HG02623 (cell line): ENCODE data around the gene ABCG2.
"Not testable (repeated sequence)": the region's sequence is repeated elsewhere in the genome, so short reads cannot be mapped to it uniquely, and the experiment has no call there.

ENCODE experiments used
- ATAC-seq: cut with Tn5 transposase; IDR thresholded peaks from one replicate; pipeline ENCODE4 v1.9.1; 2021; ENCODE audit warnings: moderate library complexity; ENCODE audit not compliant: unreplicated experiment

Gene ABCG2

GRCh38 chr4:88119943-88120342 lies 38.5 kb downstream of the ABCG2 start:
- ATAC-seq = no peak

GRCh38 chr4:88115587-88115986 lies 42.9 kb downstream of the ABCG2 start:
- no peak for ATAC-seq

DNA sequence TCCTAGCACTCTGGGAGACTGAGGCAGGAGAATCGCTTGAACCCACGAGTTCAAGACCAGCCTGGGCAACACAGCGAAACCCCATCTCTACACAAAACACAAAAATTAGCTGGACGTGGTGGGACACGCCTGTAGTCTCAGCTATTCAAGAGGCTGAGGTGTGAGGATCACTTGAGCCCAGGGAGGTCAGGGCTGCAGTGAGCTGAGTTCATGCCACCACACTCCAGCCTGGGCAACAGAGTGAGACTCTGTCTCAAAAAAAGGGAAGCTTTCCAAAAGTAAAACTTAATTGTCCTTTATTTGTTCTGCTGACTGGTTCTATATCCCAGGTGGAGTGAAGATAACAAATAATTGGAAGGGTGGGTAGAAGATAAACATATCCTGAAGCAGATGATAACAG lies 45.6 kb downstream of the ABCG2 start:
- no peak for ATAC-seq

DNA sequence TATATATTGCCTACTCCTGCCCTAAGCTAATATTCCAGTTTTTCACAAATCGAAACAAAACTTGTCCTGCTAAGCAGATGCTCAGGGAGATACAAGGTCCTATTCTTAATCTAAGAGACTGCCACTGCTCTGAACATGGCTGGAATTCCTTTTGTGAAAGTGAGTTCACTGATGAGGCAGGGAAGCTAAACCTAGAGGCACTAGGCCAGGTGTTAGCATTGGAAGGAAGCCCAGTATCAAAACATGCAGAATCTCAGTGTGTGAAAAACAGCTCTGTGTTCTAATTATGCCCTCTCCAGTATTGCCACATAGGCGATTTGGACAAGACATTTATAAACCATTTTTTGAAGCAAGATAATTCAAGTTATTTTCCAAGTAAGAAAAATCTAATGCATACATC lies 47.6 kb downstream of the ABCG2 start:
- ATAC-seq = no peak

DNA sequence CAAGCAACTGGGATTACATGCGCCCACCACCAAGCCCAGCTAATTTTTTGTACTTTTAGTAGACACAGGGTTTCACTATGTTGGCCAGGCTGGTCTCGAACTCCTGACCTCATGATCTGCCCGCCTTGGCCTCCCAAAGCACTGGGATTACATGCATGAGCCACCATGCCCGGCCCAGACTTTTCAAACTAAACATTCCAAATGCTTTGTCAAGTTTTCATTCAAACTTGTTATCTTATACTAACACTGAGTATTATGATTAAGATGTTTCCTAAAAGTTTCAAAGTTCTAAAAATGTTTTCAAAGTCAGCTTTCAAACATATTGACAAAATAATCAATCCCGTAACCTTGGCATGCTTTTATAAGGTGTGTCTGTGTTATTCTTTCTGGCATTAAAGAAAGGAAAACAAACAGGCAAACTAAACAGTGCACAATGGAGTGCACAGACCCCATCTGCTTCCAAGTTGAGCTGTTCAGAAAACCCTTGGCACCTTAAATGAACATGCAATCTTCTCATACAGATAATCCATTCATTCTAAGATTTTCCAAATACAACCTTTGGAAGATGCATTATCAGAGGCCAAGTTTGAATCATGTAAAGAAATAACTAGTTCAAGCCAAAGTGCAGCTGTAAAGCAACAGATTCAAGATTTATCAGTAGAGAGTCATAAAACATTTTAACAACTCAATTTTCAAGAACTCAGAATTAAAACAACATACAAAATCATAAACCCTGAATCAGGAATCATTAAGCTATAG lies 49.1 kb downstream of the ABCG2 start:
- no peak for ATAC-seq

- ATAC-seq = no peak
Observed at GRCh38 chr4:88108747-88109122, 49.7 kb downstream of the ABCG2 start.

DNA sequence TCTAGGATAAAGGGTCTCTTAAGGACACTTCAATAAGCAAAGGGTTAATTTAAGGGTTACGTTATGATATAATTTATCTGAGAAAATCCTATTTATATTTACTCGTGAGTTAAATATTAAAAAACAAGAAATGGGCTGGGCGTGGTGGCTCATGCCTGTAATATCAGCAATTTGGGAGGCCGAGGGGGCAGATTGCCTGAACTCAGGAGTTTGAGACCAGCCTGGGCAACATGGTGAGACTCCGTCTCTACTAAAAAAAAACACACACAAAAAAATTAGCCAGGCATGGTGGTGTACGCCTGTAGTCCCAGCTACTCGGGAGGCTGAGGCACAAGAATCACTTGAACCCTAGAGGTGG lies 50.4 kb downstream of the ABCG2 start:
- ATAC-seq = not testable (repeated sequence)

- ATAC-seq = no peak
Observed at GRCh38 chr4:88107406-88108107, 50.9 kb downstream of the ABCG2 start.

DNA sequence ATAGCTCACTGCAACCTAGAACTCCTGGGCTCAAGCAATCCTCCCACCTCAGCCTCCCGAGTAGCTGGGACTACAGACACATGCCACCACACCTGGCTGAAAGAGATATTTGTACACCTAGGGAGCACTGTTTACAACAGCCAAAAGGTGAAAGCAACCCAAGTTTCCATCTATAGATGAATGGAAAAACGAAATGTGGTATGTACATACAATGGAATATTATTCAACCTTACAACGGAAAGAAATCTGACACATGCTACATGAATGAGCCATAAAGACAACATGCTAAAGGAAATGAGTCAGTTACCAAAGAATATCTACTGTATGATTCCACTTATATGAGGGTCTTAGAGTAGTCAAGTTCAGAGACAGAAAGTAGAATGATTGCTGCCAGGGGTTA lies 52.2 kb downstream of the ABCG2 start:
- no peak for ATAC-seq

DNA sequence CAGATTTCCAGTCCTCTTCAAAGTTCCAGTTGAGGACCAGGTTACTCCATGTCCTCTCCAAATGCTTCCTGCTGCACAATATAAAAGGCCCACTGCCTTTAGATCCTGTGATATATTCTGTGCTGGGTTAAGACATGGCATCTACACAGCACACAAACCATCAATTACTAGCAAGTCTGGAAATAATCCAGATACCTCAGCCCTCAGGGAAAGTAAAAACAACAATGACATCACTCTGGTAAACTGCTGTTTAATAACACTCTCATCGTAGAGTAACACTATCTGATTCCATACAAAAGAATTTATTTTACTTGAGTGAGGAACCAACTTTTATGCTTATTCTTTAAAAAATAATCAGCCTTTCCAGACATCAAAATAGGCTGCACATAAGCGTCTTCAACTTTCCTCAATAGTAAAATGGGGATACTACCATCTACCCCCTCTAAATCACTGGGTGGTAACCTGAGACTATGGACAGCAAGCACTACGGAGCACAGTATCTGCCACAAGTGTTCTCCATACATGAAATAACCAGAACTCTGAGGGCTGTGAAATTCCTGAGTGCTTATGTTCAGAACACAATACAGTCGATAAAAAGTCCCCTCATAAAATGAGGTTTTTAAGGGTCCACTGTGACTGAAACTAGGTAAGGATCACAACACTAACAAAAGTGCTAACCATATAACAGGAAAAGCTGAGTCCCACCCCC lies 53.4 kb downstream of the ABCG2 start:
- no peak for ATAC-seq

DNA sequence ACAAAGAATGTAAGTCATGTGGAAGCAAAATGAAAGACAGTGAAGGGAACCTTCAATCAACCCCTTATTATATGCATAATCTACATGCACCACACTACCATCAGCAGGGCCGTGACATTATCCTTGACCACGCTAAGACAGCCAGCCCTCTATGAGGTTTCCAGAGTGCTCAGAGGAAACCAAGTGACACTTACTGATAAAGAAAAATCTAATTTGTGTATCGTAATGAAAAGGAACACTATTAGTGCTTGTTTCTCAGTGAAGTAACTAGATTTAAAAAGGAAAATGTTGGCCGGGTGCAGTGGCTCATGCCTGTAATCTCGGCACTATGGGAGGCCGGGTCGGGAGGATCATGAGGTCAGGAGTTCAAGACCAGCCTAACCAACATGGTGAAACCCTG lies 56.4 kb downstream of the ABCG2 start:
- no peak for ATAC-seq

DNA sequence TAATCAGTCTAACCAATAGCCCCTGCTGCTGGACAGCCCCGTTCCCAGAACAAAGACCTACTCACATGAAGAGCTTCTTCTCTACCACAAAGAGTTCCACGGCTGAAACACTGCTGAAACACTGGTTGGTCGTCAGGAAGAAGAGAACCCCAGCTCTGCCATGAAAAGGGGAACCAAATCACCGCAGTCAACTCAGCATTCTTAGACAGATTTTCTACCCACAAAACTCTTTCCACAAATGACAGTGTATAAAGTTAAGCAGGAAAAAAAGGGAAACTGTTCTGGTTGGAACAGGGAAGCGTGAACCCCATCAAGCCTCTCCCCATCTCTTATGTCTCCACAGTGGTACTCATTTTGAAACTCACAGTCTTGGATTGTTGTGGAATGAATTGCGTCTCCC lies 57.3 kb downstream of the ABCG2 start:
- ATAC-seq = no peak

DNA sequence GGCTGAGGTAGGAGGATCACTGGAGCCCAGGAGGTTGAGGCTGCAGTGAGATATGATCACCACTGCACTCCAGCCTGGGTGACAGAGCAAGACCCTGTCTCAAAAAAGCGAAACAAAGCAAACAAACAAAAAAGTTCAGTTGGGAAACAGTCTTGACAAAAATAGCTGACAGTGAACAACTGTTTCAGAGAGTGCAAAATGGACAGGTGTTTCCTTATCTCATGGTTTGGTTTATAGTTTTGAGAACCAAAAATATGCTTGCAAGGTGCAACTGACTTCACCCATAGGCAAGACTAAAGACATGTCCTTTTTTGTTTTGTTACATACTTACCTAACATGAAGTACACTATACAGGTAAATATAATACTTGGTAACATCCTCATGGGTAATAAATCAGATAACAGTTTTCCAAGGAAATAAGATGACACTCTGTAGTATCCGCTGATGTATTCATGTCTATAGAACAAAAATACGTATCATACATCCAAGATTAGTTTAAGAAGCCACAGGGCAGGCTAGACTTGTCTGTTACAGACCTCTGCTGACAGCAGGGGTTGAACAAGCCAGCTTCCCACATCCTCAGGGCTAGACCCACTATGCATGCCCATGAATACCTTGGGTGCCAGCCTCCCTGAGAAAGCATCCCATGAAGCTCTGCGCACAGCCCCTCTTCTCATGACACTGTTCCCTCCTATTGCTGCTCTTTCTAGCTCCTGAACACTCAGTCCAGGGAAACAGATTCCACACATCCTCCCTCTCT lies 59.3 kb downstream of the ABCG2 start:
- no peak for ATAC-seq

- ATAC-seq = no peak
Observed at GRCh38 chr4:88097781-88098180, 60.7 kb downstream of the ABCG2 start.

DNA sequence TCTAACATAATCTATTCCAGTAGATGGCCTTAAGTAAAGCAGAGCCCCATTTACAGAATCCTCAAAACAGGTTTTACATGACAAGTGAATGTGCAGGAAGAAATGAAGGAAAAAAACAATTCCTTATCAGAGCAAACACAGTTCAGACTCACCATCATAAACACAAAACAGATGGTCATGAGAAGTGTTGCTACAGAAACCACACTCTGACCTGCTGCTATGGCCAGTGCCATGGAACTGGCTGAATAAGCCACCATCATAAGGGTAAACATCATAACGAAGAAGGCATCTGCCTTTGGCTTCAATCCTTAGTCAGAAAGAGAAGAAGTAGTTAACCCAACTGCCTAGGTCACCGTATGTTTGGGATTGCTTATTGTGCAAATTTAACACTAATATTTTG lies 61.1 kb downstream of the ABCG2 start:
- ATAC-seq = no peak

DNA sequence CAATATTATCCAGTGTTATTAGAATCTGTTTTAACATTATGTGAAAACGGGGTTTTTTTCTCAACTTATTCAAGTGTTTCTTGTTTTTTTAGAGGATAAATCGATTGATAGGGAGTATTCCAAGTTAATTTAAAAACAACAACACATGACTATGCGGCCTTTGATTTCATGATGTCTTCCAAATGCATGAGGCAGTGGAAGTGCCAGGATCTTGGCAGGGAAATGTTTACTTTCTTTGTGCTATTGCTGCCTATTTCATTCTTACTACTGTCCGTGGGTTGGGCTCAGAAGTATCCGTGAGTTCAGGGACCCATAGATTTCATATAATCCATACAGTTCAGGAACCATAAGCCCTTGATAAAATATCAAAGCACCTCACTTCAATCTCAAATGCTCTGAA lies 64.6 kb downstream of the ABCG2 start:
- no peak for ATAC-seq

DNA sequence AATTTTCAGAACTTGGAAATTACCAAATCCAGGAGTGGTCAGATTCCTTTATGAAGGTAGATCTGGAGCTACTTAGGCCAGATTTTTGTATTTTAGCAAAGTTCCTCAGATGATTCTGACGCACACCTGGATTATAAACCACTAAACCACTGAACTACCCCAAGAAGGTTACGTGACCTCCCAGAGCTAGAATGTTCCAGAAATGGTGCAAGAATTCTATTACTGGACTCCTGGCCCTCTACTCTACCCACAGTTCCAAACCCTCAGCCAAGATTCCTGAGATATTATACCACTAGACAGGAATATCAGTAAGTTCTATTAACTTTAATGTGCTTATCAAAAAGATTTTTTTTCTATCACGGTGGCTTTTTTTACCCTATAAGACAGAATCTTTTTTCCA lies 67.1 kb downstream of the ABCG2 start:
- ATAC-seq = no peak

GRCh38 chr4:88090898-88091297 lies 67.5 kb downstream of the ABCG2 start:
- ATAC-seq = no peak

DNA sequence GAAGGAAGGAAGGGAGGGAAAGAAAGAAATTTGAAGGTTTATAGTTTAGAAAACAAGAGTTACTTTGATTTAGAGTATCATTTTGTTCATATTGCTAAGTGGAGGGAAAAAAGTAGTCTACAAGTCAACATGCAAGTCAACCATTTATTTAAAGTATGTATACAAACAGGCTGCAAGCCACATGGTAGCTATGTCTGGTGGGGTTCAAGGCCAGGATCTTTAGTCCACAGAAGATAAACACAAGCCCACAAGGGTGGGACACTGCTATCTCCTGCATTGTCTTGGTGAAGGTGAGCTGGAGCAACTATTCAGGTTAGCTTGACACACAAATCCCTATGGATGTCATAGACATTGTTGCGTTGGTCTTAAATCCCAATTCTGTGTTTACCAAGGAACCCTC lies 71.4 kb downstream of the ABCG2 start:
- no peak for ATAC-seq

DNA sequence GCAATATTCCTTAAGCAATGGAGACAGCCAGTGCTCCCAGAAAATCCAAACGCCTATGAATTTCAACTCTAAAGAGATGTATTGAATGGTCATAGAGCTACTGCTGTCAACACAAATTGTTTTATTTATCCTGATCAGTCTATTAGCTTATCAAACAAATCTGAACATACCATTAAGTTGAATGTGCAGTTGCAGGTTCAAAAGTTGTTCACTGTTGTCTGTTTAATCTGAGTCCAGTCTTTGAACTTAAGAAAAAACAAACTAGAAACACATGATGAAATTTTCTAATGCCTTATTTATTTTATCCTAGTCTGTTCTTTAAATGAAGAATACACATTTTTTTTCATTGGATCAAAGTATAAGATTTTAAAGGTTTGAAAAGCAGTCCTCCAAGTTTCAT lies 77.8 kb downstream of the ABCG2 start:
- ATAC-seq = no peak

GRCh38 chr4:88078579-88078978 lies 79.9 kb downstream of the ABCG2 start:
- ATAC-seq = no peak
